NB4 (cell line): ENCODE results near the gene LRRFIP2.

ENCODE experiments used
- DNase-seq: peaks from one replicate; pipeline ENCODE4 v3.0.0; 2010; ENCODE audit warnings: low read depth
- H3K4me3 ChIP-seq: one replicate; pipeline ENCODE4 v1.5.1; 2011; ENCODE audit warnings: mild to moderate bottlenecking, low read depth, low read length, moderate library complexity
- MYC ChIP-seq: IDR thresholded peaks from 2 replicates; pipeline ENCODE4 v1.6.1; 2011; ENCODE audit warnings: low read depth, low read length
- POLR2A ChIP-seq: IDR thresholded peaks from 2 replicates; pipeline ENCODE4 v1.6.1; 2011; ENCODE audit warnings: mild to moderate bottlenecking; ENCODE audit not compliant: insufficient read length; ENCODE audit errors: extremely low read depth
- TF ChIP-seq, protein P1 (sequence below): IDR thresholded peaks from one replicate; pipeline ENCODE4 v1.5.1; 2012; ENCODE audit warnings: low read depth, low read length
- TF ChIP-seq, protein P2 (sequence below): IDR thresholded peaks from 2 replicates; pipeline ENCODE4 v1.6.1; 2011; ENCODE audit warnings: low read depth, low read length

The LRRFIP2 gene

DNA sequence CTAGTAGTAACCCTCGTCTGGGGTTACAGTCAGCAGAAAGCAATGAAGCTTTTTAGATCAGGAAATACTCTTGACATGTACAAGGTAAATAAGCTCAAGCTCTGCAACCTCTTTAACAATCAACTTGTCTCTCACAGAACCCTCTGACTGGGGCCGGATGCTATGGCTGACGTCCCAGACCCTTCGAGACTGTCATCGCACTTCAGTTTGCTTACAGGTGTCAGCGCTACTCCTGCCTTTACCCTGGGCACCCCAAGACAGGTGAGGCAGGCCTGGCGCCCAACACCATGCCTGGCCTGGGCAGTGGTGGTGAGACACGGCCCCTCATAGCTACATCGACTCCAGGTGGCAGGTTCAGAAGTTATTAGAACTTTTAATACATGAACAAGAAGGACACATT lies 30.6 kb downstream of the LRRFIP2 start:
- TF ChIP-seq, protein P1, sequence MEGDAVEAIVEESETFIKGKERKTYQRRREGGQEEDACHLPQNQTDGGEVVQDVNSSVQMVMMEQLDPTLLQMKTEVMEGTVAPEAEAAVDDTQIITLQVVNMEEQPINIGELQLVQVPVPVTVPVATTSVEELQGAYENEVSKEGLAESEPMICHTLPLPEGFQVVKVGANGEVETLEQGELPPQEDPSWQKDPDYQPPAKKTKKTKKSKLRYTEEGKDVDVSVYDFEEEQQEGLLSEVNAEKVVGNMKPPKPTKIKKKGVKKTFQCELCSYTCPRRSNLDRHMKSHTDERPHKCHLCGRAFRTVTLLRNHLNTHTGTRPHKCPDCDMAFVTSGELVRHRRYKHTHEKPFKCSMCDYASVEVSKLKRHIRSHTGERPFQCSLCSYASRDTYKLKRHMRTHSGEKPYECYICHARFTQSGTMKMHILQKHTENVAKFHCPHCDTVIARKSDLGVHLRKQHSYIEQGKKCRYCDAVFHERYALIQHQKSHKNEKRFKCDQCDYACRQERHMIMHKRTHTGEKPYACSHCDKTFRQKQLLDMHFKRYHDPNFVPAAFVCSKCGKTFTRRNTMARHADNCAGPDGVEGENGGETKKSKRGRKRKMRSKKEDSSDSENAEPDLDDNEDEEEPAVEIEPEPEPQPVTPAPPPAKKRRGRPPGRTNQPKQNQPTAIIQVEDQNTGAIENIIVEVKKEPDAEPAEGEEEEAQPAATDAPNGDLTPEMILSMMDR: no peak
- TF ChIP-seq MYC (no peak), POLR2A (no peak)
- TF ChIP-seq, protein P2, sequence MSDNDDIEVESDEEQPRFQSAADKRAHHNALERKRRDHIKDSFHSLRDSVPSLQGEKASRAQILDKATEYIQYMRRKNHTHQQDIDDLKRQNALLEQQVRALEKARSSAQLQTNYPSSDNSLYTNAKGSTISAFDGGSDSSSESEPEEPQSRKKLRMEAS: no peak
- no peak for DNase-seq

DNA sequence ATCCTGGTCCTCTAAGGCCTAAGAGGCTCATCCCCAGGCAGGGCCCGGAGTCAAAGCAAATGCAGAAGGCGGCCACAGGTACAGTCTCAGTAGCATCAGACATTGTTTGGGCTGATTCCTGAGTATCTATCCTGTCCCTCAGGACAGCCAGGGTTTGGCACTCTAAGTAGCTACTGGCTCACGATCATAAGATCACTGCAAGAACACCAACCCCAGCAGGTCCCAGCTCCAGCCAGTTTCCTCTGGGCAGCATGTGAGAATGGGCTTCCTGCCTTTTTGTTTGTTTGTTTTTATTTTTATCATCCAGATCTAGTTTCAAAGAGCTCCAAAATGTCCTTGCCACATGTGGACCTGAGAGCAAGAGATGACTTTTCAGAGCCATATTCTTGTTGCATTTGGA lies 32.7 kb downstream of the LRRFIP2 start:
- no peak overlapping the region for H3K4me3 ChIP-seq
- DNase-seq: no peak
- no peak for TF ChIP-seq MYC
- TF ChIP-seq, protein P1: no peak
- TF ChIP-seq, protein P2: no peak
- TF ChIP-seq POLR2A: no peak

More for the DNA sequence above, 30.6 kb downstream of the LRRFIP2 start:
- H3K4me3 ChIP-seq: no peak overlapping the region

DNA sequence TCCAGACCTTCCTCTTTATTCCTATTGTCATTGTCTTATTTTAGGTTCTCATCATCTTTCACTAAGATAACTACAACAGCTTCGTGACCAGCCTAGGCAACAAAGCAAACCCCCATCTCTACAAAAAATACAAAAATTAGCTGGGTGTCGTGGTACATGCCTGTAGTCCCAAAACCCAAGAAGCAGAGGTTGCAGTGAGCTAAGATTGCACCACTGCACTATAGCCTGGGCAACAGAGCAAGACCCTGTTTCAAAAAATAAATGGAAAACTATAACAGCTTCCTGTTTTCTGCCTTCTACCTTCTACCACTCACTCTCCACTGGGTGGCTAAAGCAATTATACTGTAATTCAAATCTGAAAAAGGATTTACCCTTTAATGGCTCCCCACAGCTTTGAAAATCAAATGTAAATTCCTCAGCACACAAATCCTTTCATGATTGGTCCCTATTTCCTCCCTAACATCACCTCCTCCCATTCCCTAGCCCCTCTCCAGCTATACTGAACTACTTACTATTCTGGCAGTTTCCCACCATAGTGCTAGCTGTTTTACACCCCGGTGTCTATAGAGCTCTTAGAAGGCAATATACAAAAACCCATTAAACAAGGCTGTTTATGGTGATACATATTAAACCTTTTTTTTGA lies 33.4 kb downstream of the LRRFIP2 start:
- TF ChIP-seq MYC (no peak), POLR2A (no peak)
- TF ChIP-seq, protein P1: no peak
- TF ChIP-seq, protein P2: no peak
- H3K4me3 ChIP-seq: no peak overlapping the region
- DNase-seq: no peak

DNA sequence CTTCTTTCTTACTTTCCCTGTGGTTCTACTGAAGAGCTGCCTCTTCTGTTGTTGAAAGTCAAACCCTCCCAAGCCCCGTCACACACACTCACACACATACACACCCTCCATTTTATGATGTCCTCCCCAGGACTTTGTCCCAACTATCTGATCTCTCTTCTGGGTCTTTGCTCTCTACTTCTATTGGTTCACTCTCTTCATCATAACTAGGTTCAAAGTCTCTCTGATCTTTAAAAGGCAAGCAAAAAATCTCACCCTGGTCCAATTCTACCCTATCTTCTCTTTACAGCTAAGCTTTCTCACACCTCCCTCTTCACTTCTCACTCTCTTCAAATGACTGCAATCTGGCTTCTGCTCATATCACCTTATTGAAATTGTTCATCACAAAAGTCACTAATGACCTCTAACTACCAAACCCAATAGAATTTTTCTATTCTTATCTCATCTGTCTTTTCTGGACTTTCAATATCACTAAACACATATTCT lies 34.8 kb downstream of the LRRFIP2 start:
- TF ChIP-seq POLR2A: no peak
- no peak for DNase-seq
- no peak overlapping the region for H3K4me3 ChIP-seq

DNA sequence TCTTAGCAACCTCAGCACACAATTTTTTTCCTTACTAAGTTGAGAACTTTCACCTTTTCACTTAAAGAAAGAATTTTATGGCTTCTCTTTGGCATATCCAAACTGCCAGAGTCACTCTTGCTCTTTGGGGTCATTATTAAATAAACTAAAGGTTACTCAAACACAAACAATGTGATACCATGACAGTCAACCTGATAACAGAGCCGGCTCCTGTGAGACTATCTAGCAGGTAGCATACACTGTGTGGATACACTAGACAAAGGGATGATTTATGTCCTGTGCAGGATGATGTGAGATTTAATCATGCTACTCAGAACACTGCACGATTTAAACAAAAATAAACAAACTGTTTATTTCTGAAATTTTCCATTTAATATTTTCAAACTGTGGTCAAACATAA lies 35.6 kb downstream of the LRRFIP2 start:
- DNase-seq: no peak

DNA sequence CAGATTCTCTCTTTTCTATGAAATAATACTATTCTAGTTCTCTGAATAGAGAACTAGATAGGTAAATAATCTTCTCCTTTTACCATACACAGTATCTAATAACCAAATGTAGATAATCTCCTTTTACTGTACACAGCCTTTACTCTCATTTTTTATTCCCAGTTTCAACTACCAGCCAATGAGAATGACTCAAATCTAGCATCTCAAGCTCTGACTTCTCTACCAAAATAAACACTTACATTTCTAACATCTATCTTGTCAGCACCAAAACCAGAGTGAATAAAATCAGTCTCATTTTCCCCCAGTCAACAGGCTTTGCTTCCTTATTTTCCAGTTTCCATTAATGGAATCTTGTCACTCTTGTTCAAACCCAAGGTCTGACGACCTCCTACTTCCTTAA lies 36.9 kb downstream of the LRRFIP2 start:
- H3K4me3 ChIP-seq: no peak overlapping the region
- no peak for DNase-seq
- TF ChIP-seq, protein P2: no peak
- TF ChIP-seq, protein P1: no peak
- TF ChIP-seq POLR2A (no peak), MYC (no peak)

More for the DNA sequence above, 35.6 kb downstream of the LRRFIP2 start:
- no peak overlapping the region for H3K4me3 ChIP-seq
- TF ChIP-seq, protein P1: no peak
- TF ChIP-seq POLR2A (no peak), MYC (no peak)
- TF ChIP-seq, protein P2: no peak
